ENCODE data around the gene CREBBP.

- TF ChIP-seq POLR2A (IDR thresholded peaks at IDR 0.05; ENCODE audit: low read depth, low read length) (no peak), SPI1 (IDR thresholded peaks at IDR 0.05; ENCODE audit: low read depth, low read length) (no peak), TAF1 (IDR thresholded peaks at IDR 0.05; ENCODE audit: low read depth, low read length) (no peak), POLR2AphosphoS5 (IDR thresholded peaks at IDR 0.05; ENCODE audit: low read depth, low read length) (no peak), POU2F2 (IDR thresholded peaks at IDR 0.05; ENCODE audit: low read depth, low read length) (no peak)
Measured at GRCh38 chr16:3832668-3833067, 47.8 kb downstream of the CREBBP start.
